DMS114 treated with DMSO at 0.1 percent for 48 hours (cell line): ENCODE data around the gene ATAD3B.
A peak's percentile ranks its signal among the peaks of the same experiment; 100 is the strongest.
"Not testable (repeated sequence)": the region's sequence is repeated elsewhere in the genome, so short reads cannot be mapped to it uniquely, and the experiment has no call there.

ENCODE experiments used
- DNase-seq: peaks from one replicate; lab custom pipeline; 2025; ENCODE audit not compliant: unreplicated experiment; lab: John Stamatoyannopoulos, UW

ATAD3B gene

GRCh38 chr1:1529936-1530335, 58.4 kb downstream of the ATAD3B start:
- no peak for DNase-seq

GRCh38 chr1:1531947-1532346, 60.4 kb downstream of the ATAD3B start:
- no peak for DNase-seq

GRCh38 chr1:1533176-1533893, 61.8 kb downstream of the ATAD3B start:
- not testable (repeated sequence) for DNase-seq

- not testable (repeated sequence) for DNase-seq
These were observed 62.3 kb downstream of the ATAD3B start for GRCh38 chr1:1533894-1534291.

GRCh38 chr1:1534401-1535154, 63.0 kb downstream of the ATAD3B start:
- DNase-seq, result no peak

GRCh38 chr1:1535201-1536018, 63.8 kb downstream of the ATAD3B start:
- no peak for DNase-seq

GRCh38 chr1:1536019-1536937, 64.7 kb downstream of the ATAD3B start:
- no peak for DNase-seq

GRCh38 chr1:1536938-1537546, 65.5 kb downstream of the ATAD3B start:
- DNase-seq, result no peak

GRCh38 chr1:1537626-1538250, 66.2 kb downstream of the ATAD3B start:
- no peak for DNase-seq

- DNase-seq, result no peak
These were observed 66.8 kb downstream of the ATAD3B start for GRCh38 chr1:1538334-1538733.

- no peak for DNase-seq
These were observed 67.4 kb downstream of the ATAD3B start for GRCh38 chr1:1538989-1539309.

- DNase-seq, result no peak
These were observed 67.9 kb downstream of the ATAD3B start for GRCh38 chr1:1539310-1540089.

GRCh38 chr1:1540090-1540817, 68.7 kb downstream of the ATAD3B start, which contains the start of gene TMEM240:
TSS of gene TMEM240 (minus strand) at chr1:1540624. CDS start at chr1:1540346, 278 bp downstream.
- DNase-seq, result peak; percentile 40

- no peak for DNase-seq
These were observed 69.5 kb downstream of the ATAD3B start for GRCh38 chr1:1540818-1541628.

- no peak for DNase-seq
These were observed 70.6 kb downstream of the ATAD3B start for GRCh38 chr1:1541956-1542765.
